ENCODE data around the gene TDRD7.

The TDRD7 gene

DNA sequence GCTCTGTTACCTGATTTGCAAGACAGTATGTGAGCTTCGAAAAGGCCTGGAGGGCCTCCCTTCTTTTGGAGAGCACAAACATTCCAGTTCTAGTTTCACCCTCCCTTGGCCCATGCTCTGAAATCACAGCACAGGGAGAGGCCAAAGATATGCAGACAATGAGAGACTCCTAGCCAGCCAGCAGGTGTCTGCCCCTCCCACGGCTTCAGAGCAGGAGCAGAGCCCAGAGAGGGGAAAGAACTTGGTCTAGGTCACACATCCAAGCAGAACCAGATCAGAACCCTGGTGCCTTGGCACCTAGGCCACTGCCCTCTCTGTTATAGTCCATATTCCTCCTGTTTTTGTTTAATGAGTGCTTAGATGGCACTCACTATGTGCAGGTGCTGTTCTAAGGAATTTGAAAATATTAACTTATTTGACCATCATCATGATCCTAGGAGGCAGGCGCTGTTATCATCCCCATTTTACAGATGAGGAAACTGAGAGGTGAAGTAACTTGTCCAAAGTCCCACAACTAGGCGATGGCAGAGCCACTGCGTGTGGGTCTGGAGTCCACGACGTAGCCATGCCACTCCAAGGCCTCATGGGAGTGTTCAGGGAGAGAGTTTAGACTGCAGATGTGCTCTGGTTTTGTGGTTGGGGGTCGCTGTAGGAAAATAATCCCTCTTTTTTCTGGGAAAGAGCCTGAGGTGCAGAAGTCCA is 116.8 kb downstream of the TDRD7 start:
- DNase-seq, result no peak

- no peak for DNase-seq
Measured at GRCh38 chr9:97529363-97530076, 117.6 kb downstream of the TDRD7 start.

GRCh38 chr9:97531888-97532376 is 120.0 kb downstream of the TDRD7 start:
- DNase-seq, result no peak

GRCh38 chr9:97534185-97534584 is 122.3 kb downstream of the TDRD7 start:
- DNase-seq, result no peak

GRCh38 chr9:97534961-97535594 is 123.2 kb downstream of the TDRD7 start:
- no peak for DNase-seq

DNA sequence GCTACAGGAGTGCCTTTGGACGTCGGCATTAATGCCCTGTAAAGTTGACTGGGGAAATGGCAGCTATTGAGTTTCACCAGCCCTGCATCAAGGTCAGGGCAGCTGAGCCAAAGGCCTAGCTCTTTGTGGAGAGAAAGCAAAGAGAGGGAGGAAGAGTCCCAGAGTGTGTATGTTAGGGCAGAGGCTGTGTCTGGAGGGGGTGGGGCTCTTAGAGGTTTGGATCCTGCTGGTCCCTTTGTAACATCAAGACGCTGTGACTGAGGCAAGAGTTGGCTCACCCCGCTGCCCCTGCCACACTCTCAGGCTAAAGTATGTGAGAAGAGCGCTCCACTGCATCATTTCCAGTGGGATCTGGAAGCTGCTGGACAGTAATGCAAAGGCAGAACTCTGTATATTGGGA is 123.9 kb downstream of the TDRD7 start:
- no peak for DNase-seq

GRCh38 chr9:97536480-97536879 is 124.6 kb downstream of the TDRD7 start:
- no peak for DNase-seq

- DNase-seq, result no peak
Measured at GRCh38 chr9:97543561-97543960, 131.7 kb downstream of the TDRD7 start.

GRCh38 chr9:97545486-97545885 is 133.6 kb downstream of the TDRD7 start:
- no peak for DNase-seq

All from fibroblast of skin of scalp (primary cell).